ENCODE results near the gene SKIC8.

DNA sequence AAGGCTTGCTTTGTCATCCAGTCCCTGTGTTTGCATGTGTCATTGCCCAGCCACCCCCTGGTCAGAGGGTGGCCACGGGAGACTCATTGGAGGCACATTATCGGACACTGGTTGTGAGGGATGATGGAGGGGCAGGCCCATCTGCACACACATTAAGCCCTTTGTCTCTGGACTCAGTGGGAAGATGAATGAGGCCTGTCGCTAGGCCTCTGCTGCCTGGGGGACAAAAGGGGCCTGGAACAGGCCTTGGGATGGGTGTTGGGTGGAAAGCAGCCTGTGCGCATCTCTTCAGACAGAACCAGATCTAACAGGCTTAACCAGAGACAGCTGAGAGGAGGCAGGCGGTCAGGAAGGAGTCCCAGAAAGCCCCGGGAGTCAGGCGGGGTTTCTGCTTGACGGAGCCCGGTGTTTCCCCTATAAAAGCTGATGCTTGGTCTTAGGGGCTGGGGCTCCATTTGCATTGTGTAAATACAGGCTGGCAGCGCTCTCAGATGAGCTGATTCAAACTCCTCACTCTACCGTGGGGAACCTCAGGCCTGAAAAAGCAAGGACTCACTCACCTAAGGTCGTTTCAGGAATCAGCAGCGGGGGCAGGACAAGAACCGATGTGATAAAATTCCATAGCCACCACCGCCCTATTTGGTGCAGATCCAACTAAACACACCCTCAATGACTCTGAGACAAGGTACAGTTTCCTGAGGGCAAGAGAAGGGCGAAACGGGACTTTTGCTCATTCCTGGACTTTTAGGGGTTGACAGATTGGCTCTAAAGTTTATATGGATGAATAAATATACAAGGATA is 17.1 kb upstream of the SKIC8 start:
- TF ChIP-seq, protein P1, sequence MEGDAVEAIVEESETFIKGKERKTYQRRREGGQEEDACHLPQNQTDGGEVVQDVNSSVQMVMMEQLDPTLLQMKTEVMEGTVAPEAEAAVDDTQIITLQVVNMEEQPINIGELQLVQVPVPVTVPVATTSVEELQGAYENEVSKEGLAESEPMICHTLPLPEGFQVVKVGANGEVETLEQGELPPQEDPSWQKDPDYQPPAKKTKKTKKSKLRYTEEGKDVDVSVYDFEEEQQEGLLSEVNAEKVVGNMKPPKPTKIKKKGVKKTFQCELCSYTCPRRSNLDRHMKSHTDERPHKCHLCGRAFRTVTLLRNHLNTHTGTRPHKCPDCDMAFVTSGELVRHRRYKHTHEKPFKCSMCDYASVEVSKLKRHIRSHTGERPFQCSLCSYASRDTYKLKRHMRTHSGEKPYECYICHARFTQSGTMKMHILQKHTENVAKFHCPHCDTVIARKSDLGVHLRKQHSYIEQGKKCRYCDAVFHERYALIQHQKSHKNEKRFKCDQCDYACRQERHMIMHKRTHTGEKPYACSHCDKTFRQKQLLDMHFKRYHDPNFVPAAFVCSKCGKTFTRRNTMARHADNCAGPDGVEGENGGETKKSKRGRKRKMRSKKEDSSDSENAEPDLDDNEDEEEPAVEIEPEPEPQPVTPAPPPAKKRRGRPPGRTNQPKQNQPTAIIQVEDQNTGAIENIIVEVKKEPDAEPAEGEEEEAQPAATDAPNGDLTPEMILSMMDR (IDR thresholded peaks at IDR 0.05), result no peak
- no peak for TF ChIP-seq POLR2A (IDR thresholded peaks at IDR 0.05)
